Ovary (tissue), 9 donors: Measurements from ENCODE around the gene NCOR1. TPM values are rescaled to one million over a fixed set of nuclear protein-coding genes. Genes with fewer than 3 reads are reported as not detected.
"Not testable (repeated sequence)": the region's sequence is repeated elsewhere in the genome, so short reads cannot be mapped to it uniquely, and the experiment has no call there.

ENCODE experiments used
- DNase-seq, 5 donors: peaks; one replicate each; pipeline ENCODE4 v3.0.0-alpha.2; 2019 to 2020
- H3K27ac ChIP-seq, 2 donors: fragments of 200-600 bp; one replicate each; pipeline versions ENCODE4 v1.5.1 to v1.8.0; 2019 to 2022
- H3K27me3 ChIP-seq: fragments of 200-600 bp; one replicate; pipeline ENCODE4 v1.8.0; 2022
- H3K36me3 ChIP-seq: fragments of 200-600 bp; sonication (generic); one replicate; pipeline ENCODE4 v1.5.1; 2019
- H3K4me1 ChIP-seq: one replicate; pipeline ENCODE4 v1.8.1; 2013; ENCODE audit warnings: mild to moderate bottlenecking, moderate library complexity; ENCODE audit not compliant: insufficient read depth
- H3K4me3 ChIP-seq: fragments of 200-600 bp; sonication (generic); one replicate; pipeline ENCODE4 v1.5.1; 2017
- H3K9me3 ChIP-seq, 2 donors: fragments of 200-600 bp in 1 of 2; sonication (generic) in 1 of 2; one replicate each; pipeline versions ENCODE4 v1.5.1 to v1.8.1; 2013 to 2019; ENCODE audit warnings: mild to moderate bottlenecking in 1 of 2, moderate library complexity in 1 of 2
- CTCF ChIP-seq, 3 donors: fragments of 450-650 bp in 2 of 3; fragments of 200-600 bp in 1 of 3; IDR thresholded peaks; one replicate each; pipeline versions ENCODE4 v1.5.1 to v1.8.0; 2016 to 2022; ENCODE audit warnings: antibody characterized with exemption in 3 of 3, mild to moderate bottlenecking in 1 of 3
- EP300 ChIP-seq: sonication (generic); formaldehyde crosslinking; IDR thresholded peaks from one replicate; pipeline ENCODE4 v1.6.1; 2017; ENCODE audit warnings: antibody characterized with exemption
- POLR2A ChIP-seq: fragments of 450-650 bp; IDR thresholded peaks from one replicate; pipeline ENCODE4 v1.6.1; 2017; ENCODE audit warnings: antibody characterized with exemption, mild to moderate bottlenecking, moderate library complexity
- WGBS, 3 donors: extraction: QIAGEN DNeasy Blood & Tissue Kit in 1 of 3; methylation state at CpG; one replicate each; pipeline versions ENCODE4 v1.1.5 to v1.1.7; 2013 to 2017; 5-methylcytosine and 5-hydroxymethylcytosine counted together
- intact Hi-C, 4 donors: fragments of 100-400 bp; cut with DNase I; formaldehyde crosslinking; loops; one replicate each; pipeline versions ENCODE4 v1.11.0 to v1.15.1; 2022 to 2023
- polyA plus RNA-seq, 2 donors: library from polyadenylated mRNA; stranded (reverse); fragments of 200-250 nt in 1 of 2; fragments of 350-450 nt in 1 of 2; fragmentation: Illumina TruSeq in 1 of 2; extraction: RNeasy Lipid Tissue Mini Kit (QIAGEN cat#74804) in 1 of 2; gene quantifications; one replicate each; pipeline ENCODE4 v1.2.3, GENCODE V29; 2013 to 2014
- total RNA-seq, 7 donors: library from RNA; depleted of rRNA in 2 of 7; stranded (reverse); fragments of >200 nt in 2 of 7; fragmentation: NEBNext Ultra II Directional in 3 of 7; extraction: Animal tissue kit (Norgen Biotek cat#: 25700) in 3 of 7; gene quantifications; one replicate each; pipeline versions ENCODE4 v1.1.0 to v1.2.4, GENCODE V29; 2016 to 2023
- donor health status: DM: no; HTN: no; CAD: no; lungs with moderate emphysema.
- donor health status: DM: no; HTN: no; CAD: no.
- donor health status: Bipolar disorder and iron deficiency.
- donor health status: DM: yes; HTN: yes; CAD: no.
- donor health status: DM: no; HTN: no; CAD: no.
- donor health status: DM: yes; HTN: yes; CAD: no.

NCOR1 gene
- total and polyA plus RNA-seq, 9 donors: 32.4 to 142 (median 110) TPM

GRCh38 chr17:16214190-16215001 lies 938 bp downstream of the NCOR1 start:
- 2 to 4% (median 3%) methylated on average over 16 of the region's 16 CpGs for WGBS, 3 donors
- peak overlapping the region; percentile 92 to 98 for H3K27ac ChIP-seq
- no peak for TF ChIP-seq EP300
- TF ChIP-seq POLR2A: no peak
- no peak for TF ChIP-seq CTCF (IDR thresholded peaks at IDR 0.05)
- no peaks in the 10 kb centered on the region for H3K27me3 ChIP-seq
- peaks cover 8% of the 10 kb centered on the region for H3K4me1 ChIP-seq
- no peaks in the 10 kb centered on the region for H3K9me3 ChIP-seq
- no peak for DNase-seq
- intact Hi-C loops: loop anchor here in 2 of 4 donors (1.0 to 10.0 kb wide), 3 partner anchors 72 to 210 kb away; no protein-coding TSS in a partner anchor
- peak overlapping the region; percentile 85 for H3K4me3 ChIP-seq
- no peaks in the 10 kb centered on the region for H3K36me3 ChIP-seq

- intact Hi-C loops: loop anchor here in 1 of 4 donors (10.0 kb wide), 1 partner anchor 208 kb away; no protein-coding TSS in a partner anchor
- Histone ChIP-seq H3K36me3 (no peaks in the 10 kb centered on the region), H3K4me3 (no peak overlapping the region), H3K27ac (no peak overlapping the region), H3K9me3 (no peaks in the 10 kb centered on the region), H3K4me1 (peaks cover 8% of the 10 kb centered on the region), H3K27me3 (no peaks in the 10 kb centered on the region)
- TF ChIP-seq CTCF (IDR thresholded peaks at IDR 0.05) (no peak), EP300 (no peak), POLR2A (no peak)
- 80 to 88% (median 85%) methylated on average over 6 of the region's 6 CpGs for WGBS, 3 donors
- DNase-seq: no peak
Measured at GRCh38 chr17:16212793-16213192, 2.5 kb downstream of the NCOR1 start.

- Histone ChIP-seq H3K4me1 (peaks cover 8% of the 10 kb centered on the region), H3K4me3 (no peak overlapping the region), H3K9me3 (no peaks in the 10 kb centered on the region), H3K36me3 (no peaks in the 10 kb centered on the region), H3K27ac (no peak overlapping the region), H3K27me3 (no peaks in the 10 kb centered on the region)
- intact Hi-C loops: loop anchor here in 1 of 4 donors (10.0 kb wide), 1 partner anchor 207 kb away; no protein-coding TSS in a partner anchor
- DNase-seq: no peak
- TF ChIP-seq POLR2A (no peak), CTCF (IDR thresholded peaks at IDR 0.05) (no peak), EP300 (no peak)
- 70 to 74% (median 73%) methylated on average over 3 of the region's 3 CpGs for WGBS, 3 donors
Measured at GRCh38 chr17:16211590-16211989, 3.7 kb downstream of the NCOR1 start.

GRCh38 chr17:16204763-16205162 lies 10.6 kb downstream of the NCOR1 start:
- 90 to 93% (median 92%) methylated on average over 6 of the region's 6 CpGs for WGBS, 3 donors
- DNase-seq, H3K4me1 ChIP-seq, H3K4me3 ChIP-seq, intact Hi-C loops, H3K9me3 ChIP-seq, H3K36me3 ChIP-seq, H3K27ac ChIP-seq, H3K27me3 ChIP-seq: not testable (repeated sequence)

- H3K4me3 ChIP-seq, H3K9me3 ChIP-seq, H3K27ac ChIP-seq, intact Hi-C loops, H3K4me1 ChIP-seq, H3K36me3 ChIP-seq, DNase-seq, H3K27me3 ChIP-seq: not testable (repeated sequence)
- WGBS, 3 donors: 42 to 51% (median 45%) methylated on average over 5 of the region's 5 CpGs
Measured at GRCh38 chr17:16202554-16203500, 12.5 kb downstream of the NCOR1 start.

- not testable (repeated sequence) for H3K27me3 ChIP-seq, H3K4me1 ChIP-seq
Measured at GRCh38 chr17:16201693-16202131, 13.6 kb downstream of the NCOR1 start.

More at GRCh38 chr17:16201693-16202131, 13.6 kb downstream of the NCOR1 start:
- DNase-seq, H3K36me3 ChIP-seq, intact Hi-C loops, H3K27ac ChIP-seq, H3K4me3 ChIP-seq, H3K9me3 ChIP-seq: not testable (repeated sequence)
- WGBS, 3 donors: 79 to 86% (median 85%) methylated on average over 13 of the region's 13 CpGs
